CD4-positive, alpha-beta T cell (primary cell): ENCODE data around the gene DHRS3. TPM values are rescaled to one million over a fixed set of nuclear protein-coding genes. Genes with fewer than 3 reads are reported as not detected.

Source experiments
- ATAC-seq: fragments of 200-7000 bp; cut with Tn5 transposase; one replicate; pipeline ENCODE4 v1.10.0; 2022; ENCODE audit warnings: mild to moderate bottlenecking; ENCODE audit not compliant: poor library complexity
- CTCF ChIA-PET: fragments of 350-600 bp; sonication (Branson Sonifier 250); formaldehyde crosslinking; loops from one replicate; lab custom pipeline; 2021; ENCODE audit warnings: antibody characterized with exemption, inconsistent platforms; lab: Charles Lee
- POLR2A ChIA-PET: fragments of 350-600 bp; sonication (Branson Sonifier 250); formaldehyde crosslinking; loops from one replicate; lab custom pipeline; 2021; ENCODE audit warnings: antibody characterized with exemption, inconsistent platforms; lab: Charles Lee
- DNase-seq, 14 experiments: peaks; one replicate each; pipeline ENCODE4 v3.0.0-alpha.2; 2013 to 2020; ENCODE audit warnings: mixed read lengths in 2 of 14
- H3K27ac ChIP-seq, 2 donors: one replicate each; pipeline versions ENCODE4 v1.5.1 to v1.7.0; 2013; ENCODE audit warnings: low read length in 2 of 2, low read depth in 1 of 2, mild to moderate bottlenecking in 1 of 2
- H3K27me3 ChIP-seq, 2 experiments: 1 replicate in 1 of 2; 2 replicates in 1 of 2; pipeline versions ENCODE4 v1.6.1 to v1.7.0; 2013; ENCODE audit warnings: low read length in 2 of 2, control low read depth in 1 of 2, mild to moderate bottlenecking in 1 of 2, moderate library complexity in 1 of 2; ENCODE audit not compliant: insufficient read depth in 2 of 2, control insufficient read depth in 1 of 2
- H3K36me3 ChIP-seq: one replicate; pipeline ENCODE4 v1.6.1; 2013; ENCODE audit warnings: low read length, control low read depth; ENCODE audit not compliant: insufficient read depth
- H3K4me1 ChIP-seq: one replicate; pipeline ENCODE4 v1.6.1; 2013; ENCODE audit warnings: low read length, control low read depth; ENCODE audit not compliant: insufficient read depth
- H3K4me3 ChIP-seq: one replicate; pipeline ENCODE4 v1.5.1; 2013; ENCODE audit warnings: mild to moderate bottlenecking, low read length, moderate library complexity
- H3K9me3 ChIP-seq, 2 experiments: 1 replicate in 1 of 2; 2 replicates in 1 of 2; pipeline versions ENCODE4 v1.6.1 to v1.7.0; 2013; ENCODE audit warnings: low read length in 2 of 2, mild to moderate bottlenecking in 2 of 2, control low read depth in 1 of 2, moderate library complexity in 1 of 2; ENCODE audit not compliant: control insufficient read depth in 1 of 2, insufficient read depth in 1 of 2
- H3K27ac Mint-ChIP-seq: one replicate; pipeline ENCODE4 v1.8.0; 2020; ENCODE audit warnings: mixed read lengths
- H3K27me3 Mint-ChIP-seq: one replicate; pipeline ENCODE4 v1.8.0; 2021; ENCODE audit warnings: mixed read lengths
- H3K36me3 Mint-ChIP-seq: one replicate; pipeline ENCODE4 v1.8.0; 2021; ENCODE audit warnings: low read depth, mixed read lengths
- H3K4me1 Mint-ChIP-seq: one replicate; pipeline ENCODE4 v1.8.0; 2021; ENCODE audit warnings: low read depth, mixed read lengths
- H3K4me3 Mint-ChIP-seq: one replicate; pipeline ENCODE4 v1.8.0; 2020; ENCODE audit warnings: mild to moderate bottlenecking, mixed read lengths
- H3K9me3 Mint-ChIP-seq: one replicate; pipeline ENCODE4 v1.8.0; 2020; ENCODE audit warnings: mixed read lengths
- intact Hi-C, 2 experiments: fragments of 100-400 bp; cut with DNase I in 1 of 2; cut with micrococcal nuclease in 1 of 2; formaldehyde crosslinking; loops; one replicate each; pipeline versions ENCODE4 v1.15.1 to v1.9.0; 2023 to 2025; cut with DNase I, micrococcal nuclease
- total RNA-seq, 174 experiments: library from RNA in 2 of 174; stranded (reverse) in 2 of 174; gene quantifications; one replicate each; pipeline ENCODE4 v1.2.3 and lab custom pipeline; 2021 to 2026
- TF ChIP-seq, protein P1 (sequence below): fragments of 200-600 bp; IDR thresholded peaks from one replicate; pipeline ENCODE4 v1.8.0; 2022; ENCODE audit warnings: antibody characterized with exemption, mild to moderate bottlenecking

Gene DHRS3
- total RNA-seq, 2 experiments from 2014 or later: 102 to 108 TPM

DNA sequence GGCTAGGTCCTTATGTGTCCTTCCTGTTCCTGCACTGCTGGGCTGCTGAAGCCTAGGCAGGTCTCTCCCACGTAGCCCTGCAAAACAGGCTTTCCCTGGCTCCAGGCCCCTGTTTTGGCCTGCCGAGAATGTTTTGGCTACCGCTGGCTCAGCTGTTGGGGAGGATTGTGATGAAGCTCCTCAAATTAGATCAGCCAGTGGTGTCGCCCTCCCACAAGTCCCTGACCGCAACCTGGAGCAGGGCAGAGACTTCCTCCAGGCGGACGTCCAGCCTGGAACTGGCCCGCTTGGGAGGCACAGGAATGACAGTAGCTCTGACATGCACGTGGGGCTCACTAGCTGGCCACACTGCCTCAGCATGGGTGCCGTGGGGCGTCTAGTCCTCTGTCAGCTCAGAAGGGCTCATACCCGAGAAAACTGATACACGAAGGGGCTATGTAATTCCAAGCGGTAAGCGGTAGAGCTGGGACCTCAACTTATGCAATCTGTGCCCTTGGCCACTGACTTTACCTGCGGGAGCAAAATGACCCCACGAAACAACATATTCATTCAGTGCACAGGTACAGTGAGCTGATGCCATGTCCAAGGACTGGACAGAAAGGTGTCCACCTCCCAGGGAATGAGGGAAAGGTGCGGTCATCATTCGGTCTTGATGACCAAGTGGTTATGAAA, 26.6 kb downstream of the DHRS3 start:
- H3K4me3 Mint-ChIP-seq: no peak overlapping the region
- H3K27ac Mint-ChIP-seq: no peak overlapping the region

DNA sequence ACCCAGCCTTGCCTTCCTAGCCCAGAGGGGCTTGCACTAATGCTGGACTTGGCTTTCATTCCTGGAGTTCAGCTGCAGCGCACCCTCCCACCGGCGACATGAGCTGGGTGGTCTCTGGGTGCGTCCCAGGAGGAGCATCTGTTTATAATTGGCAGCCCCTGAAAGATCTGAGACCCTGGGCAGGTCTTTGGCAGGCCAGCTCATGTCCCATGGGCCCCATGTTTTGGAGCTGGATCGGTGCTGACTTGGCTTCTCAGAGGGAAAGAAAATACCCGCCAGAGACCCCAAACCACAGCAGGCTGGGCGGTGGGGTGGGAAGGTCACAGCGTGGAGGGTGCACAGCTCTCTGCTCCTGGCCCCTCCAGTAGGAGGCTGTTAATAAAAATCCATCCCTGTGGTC, 29.3 kb downstream of the DHRS3 start:
- Mint-ChIP-seq H3K9me3 (no peaks in the 10 kb centered on the region), H3K27me3 (no peaks in the 10 kb centered on the region), H3K4me1 (peaks cover 16% of the 10 kb centered on the region), H3K4me3 (no peak overlapping the region), H3K36me3 (peaks cover 20% of the 10 kb centered on the region), H3K27ac (no peak overlapping the region)
- Histone ChIP-seq H3K27ac (no peak overlapping the region), H3K36me3 (peaks cover 18% of the 10 kb centered on the region), H3K9me3 (no peaks in the 10 kb centered on the region), H3K27me3 (no peaks in the 10 kb centered on the region), H3K4me1 (peaks cover 8% of the 10 kb centered on the region), H3K4me3 (no peak overlapping the region)
- TF ChIP-seq, protein P1, sequence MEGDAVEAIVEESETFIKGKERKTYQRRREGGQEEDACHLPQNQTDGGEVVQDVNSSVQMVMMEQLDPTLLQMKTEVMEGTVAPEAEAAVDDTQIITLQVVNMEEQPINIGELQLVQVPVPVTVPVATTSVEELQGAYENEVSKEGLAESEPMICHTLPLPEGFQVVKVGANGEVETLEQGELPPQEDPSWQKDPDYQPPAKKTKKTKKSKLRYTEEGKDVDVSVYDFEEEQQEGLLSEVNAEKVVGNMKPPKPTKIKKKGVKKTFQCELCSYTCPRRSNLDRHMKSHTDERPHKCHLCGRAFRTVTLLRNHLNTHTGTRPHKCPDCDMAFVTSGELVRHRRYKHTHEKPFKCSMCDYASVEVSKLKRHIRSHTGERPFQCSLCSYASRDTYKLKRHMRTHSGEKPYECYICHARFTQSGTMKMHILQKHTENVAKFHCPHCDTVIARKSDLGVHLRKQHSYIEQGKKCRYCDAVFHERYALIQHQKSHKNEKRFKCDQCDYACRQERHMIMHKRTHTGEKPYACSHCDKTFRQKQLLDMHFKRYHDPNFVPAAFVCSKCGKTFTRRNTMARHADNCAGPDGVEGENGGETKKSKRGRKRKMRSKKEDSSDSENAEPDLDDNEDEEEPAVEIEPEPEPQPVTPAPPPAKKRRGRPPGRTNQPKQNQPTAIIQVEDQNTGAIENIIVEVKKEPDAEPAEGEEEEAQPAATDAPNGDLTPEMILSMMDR: no peak
- ATAC-seq: no peak
- ChIA-PET CTCF (interaction anchor here (0.9 kb wide), 1 partner anchor 13 kb away, joined by 4 read pairs; no protein-coding TSS in a partner anchor), POLR2A (no interaction called here)
- intact Hi-C loops: no loop called here
- DNase-seq: no peak

More for the DNA sequence above, 26.6 kb downstream of the DHRS3 start:
- DNase-seq: no peak
- ChIA-PET CTCF (interaction anchor here (1.2 kb wide), 1 partner anchor 29 kb away, joined by 3 read pairs; no protein-coding TSS in a partner anchor), POLR2A (interaction anchor here (0.8 kb wide), 1 partner anchor 13 kb away, joined by 3 read pairs; no protein-coding TSS in a partner anchor)
- ATAC-seq: no peak
- peaks cover 17% of the 10 kb centered on the region for H3K36me3 Mint-ChIP-seq
- intact Hi-C loops: no loop called here
- Histone ChIP-seq H3K9me3 (no peaks in the 10 kb centered on the region), H3K4me1 (peaks cover 32% of the 10 kb centered on the region), H3K27ac (no peak overlapping the region), H3K4me3 (no peak overlapping the region), H3K27me3 (no peaks in the 10 kb centered on the region), H3K36me3 (peaks cover 12% of the 10 kb centered on the region)
- H3K4me1 Mint-ChIP-seq: peaks cover 31% of the 10 kb centered on the region
- TF ChIP-seq, protein P1: no peak
- H3K27me3 Mint-ChIP-seq: no peaks in the 10 kb centered on the region
- no peaks in the 10 kb centered on the region for H3K9me3 Mint-ChIP-seq

- Histone ChIP-seq H3K27ac (no peak overlapping the region), H3K9me3 (no peaks in the 10 kb centered on the region), H3K4me1 (peaks cover 4% of the 10 kb centered on the region), H3K27me3 (no peaks in the 10 kb centered on the region), H3K36me3 (peaks cover 18% of the 10 kb centered on the region), H3K4me3 (no peak overlapping the region)
- intact Hi-C loops: no loop called here
- Mint-ChIP-seq H3K27ac (no peak overlapping the region), H3K4me3 (no peak overlapping the region), H3K36me3 (peaks cover 23% of the 10 kb centered on the region), H3K9me3 (no peaks in the 10 kb centered on the region), H3K4me1 (peaks cover 12% of the 10 kb centered on the region), H3K27me3 (no peaks in the 10 kb centered on the region)
- TF ChIP-seq, protein P1: no peak
- ChIA-PET POLR2A (no interaction called here), CTCF (interaction anchor here (0.9 kb wide), 1 partner anchor 13 kb away, joined by 4 read pairs; no protein-coding TSS in a partner anchor)
- ATAC-seq: no peak
- DNase-seq: no peak
Measured at GRCh38 chr1:12587981-12588640, 29.9 kb downstream of the DHRS3 start.
